GM19238 (cell line): ENCODE measurements around the gene BICD1.
"Not testable (repeated sequence)": the region's sequence is repeated elsewhere in the genome, so short reads cannot be mapped to it uniquely, and the experiment has no call there.

Experiments
- DNase-seq: peaks from one replicate; pipeline ENCODE4 v3.0.0; 2011; ENCODE audit warnings: low spot score; ENCODE audit not compliant: insufficient read length

BICD1 gene

DNA sequence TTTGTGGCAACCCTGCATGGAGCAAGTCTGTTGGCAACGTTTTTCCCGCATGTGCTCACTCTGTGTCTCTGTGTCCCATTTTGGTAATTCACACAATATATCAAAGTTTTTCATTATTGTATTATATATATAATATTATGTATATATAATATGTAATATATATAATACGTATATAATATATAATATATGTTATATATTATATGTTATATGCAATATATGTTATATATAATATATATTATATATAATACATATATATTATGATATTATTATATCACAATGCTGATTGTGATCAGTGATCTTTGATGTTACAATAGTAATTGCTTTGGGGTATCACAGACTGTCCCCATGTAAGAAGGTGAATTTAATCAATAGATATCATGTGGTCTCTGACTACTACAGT, 84.8 kb downstream of the BICD1 start:
- DNase-seq: no peak

DNA sequence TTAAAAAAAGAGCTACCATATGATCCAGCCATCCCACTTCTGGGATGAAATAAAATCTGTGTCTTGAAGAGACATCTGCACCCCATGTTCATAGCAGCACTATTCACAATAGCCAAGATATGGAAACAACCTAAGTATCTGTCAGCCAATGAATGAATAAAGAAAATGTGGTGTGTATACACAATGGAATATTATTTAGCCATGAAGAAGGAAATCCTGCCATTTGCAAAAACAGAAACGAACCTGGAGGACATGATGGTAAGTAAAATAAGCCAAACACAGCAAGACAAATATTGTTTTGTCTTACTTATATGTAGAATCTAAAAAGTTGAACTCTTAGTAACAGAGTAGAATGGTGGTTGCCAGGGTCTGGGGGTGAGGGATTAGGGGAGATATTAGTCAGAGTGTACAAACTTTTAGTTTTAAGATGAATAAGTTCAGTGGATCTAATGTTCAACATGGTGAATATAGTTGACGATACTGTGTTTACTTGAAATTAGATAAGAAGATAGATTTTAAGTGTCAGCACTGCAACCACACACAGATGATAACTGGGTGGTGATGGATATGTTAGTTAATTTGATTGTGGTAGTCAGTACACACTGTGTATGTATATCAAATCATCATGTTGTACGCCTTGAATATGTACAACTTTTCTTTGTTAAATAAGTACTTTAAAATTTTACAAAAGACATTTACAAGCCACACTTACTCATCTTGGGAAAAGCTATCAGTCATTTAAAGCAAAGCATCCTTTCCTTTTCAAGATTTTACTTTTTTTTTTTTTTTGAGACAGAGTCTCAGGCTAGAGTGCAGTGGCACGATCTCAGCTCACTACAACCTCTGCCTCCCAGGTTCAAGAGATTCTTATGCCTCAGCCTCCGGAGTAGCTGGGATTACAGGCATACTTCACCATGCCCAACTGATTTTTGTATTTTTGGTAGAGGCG, 89.9 kb downstream of the BICD1 start:
- no peak for DNase-seq

DNA sequence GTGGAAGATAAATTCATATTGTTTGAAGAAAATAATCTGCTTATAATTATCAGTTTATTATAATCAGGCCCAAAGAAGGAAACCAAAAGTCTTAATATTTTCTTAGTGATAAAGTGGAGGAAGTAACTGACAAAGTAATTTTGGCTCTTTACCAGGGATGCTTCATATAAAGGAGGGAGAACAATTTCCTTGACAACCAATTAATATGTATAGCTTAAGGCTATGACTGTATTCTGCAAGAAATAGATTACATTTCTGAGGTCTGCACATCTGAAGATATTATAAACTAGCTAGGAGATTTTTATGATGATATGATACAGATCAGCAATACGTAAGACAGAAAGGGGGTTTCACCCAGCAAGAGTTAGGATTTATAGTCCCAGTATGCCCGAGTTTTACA, 90.8 kb downstream of the BICD1 start:
- no peak for DNase-seq

DNA sequence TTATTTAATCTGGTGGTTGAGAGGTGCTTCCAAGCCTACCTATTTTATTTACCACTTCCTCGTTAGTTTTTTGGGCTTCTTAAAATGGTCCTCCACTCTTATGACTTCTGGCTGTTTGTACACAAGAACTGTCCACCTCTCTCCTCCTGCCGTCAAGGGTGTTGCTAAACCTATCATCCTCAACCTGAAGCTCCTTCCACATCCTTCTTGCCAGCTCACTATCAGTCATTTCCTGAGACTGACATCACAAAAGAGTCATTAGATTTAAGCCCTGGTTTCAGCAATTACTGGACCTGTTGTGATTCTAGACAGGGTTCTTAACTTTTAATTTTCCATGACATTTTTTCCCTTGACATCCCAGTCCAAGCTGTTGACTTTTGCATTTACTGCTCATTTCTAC, 91.9 kb downstream of the BICD1 start:
- DNase-seq: no peak

DNA sequence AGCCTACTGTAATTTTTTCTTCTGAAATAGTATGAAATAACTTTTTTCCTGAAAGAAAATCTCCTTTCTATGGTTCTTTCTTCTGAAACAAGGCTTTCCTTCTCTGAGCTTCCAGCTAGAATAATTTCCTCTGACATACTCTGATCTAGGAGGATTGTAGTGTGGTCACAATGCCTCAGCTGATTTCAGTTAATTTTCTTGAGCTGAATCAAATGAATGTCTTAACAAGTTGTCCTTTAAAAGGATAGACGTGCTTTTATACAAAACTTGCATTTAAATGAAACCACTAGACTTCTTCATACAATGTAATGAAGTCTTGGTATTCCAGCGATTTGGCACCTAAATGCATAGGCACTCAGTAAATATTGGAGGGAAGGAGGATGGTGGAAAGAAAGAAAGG, 94.4 kb downstream of the BICD1 start:
- DNase-seq: no peak

DNA sequence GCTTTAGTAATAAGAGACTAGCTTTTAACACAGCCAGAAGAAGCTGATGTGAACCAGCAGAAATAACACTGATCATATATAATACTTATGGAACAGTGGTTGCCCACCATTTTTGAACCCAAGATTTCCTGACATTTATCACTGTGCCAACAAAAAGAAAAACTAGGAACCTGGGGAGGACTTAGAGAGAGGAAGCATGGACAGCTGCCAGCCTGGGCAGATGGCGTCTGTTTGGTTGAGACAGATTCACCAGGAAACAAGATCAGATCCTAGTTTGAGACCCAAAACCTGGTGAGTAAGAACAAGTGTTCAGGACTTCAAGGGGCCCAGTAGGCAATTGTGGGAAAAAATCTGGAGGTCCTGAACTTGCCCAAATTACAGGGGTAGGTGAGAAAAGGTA, 95.3 kb downstream of the BICD1 start:
- no peak for DNase-seq

DNA sequence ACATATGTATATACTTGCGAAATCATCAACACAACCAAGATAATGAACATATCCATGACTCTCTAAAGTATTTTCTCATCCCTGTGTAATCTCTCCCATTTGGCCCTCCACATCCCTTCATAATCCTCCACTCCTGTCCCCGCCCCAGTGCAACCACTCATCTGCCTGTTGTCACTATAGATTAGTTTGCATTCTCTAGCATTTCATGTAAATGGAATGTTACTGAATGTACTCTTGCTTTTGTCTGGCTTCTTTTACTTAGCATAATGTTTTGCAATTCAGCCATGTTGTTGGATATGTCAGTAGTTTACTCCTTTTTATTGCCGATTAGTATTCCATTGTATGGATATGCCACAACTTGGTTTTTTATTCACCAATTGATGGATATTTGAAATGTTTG, 99.1 kb downstream of the BICD1 start:
- no peak for DNase-seq

DNA sequence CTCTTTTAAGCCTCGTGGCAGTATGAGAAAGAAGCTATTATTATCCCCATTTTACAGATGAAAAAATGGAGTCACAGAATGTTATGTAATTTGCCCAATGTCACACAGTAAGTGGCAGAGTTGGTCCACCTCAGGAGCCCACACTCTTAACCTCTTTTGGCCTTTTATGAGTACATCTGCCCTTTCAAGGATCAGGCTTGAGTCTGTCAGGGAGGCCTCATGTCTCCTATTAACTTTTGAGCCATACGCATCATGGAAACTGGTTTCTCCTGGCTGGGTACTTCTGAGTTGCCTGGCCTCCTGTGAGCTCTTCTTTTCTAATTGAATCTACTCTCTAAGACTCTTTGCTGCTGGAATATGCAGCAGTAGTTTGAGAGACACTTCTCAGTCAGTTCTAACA, 101.7 kb downstream of the BICD1 start:
- no peak for DNase-seq

DNA sequence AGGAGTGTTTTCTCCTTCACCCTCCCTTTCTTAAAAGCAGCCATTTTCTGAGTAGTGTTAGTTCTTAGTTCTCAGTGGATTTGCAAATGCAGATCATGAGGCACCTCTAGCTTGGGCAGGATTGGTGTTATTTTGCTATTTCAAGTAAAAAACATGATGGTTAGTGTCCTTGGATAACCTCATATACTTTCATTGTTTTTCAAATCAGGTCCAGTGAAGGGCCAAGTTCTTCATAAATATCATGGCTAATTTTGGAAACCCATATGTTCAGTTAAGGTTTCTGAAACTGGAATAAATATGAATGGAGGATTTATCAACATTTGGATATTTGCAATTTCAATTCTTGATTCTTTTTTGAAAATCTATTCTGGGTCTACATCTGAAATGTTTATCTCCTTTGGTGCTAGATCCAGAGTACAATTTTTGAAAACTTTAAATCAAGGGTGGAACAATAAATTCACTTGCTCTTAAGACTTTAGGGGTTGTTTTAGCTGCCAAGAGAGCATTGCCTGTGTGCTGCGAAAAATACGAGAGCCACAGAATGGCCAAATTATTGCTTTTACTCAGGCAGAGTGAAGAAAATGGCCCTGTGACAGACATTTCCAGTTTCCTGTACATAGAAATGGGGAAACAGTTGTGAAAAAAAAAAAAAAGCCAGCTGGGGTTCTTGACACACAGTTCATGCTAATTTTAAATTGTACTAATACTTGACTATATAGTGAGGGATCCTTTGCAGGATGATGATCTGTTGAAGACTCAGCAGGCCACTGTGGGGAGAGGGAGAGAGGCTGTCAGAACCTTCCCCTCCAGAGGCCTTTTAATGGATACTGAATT, 104.6 kb downstream of the BICD1 start:
- no peak for DNase-seq

DNA sequence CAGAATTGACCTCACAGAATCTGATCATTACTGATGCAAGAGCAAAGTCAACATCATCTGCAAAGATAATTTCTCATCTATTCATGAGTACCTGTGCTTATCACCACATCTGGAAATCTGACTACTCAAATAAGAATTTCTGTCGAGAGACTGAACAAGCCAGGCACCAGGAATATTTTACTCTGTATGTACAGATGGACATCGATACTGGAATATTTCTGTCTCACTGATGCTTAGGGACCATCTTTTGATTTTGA, 105.2 kb downstream of the BICD1 start:
- DNase-seq: no peak

DNA sequence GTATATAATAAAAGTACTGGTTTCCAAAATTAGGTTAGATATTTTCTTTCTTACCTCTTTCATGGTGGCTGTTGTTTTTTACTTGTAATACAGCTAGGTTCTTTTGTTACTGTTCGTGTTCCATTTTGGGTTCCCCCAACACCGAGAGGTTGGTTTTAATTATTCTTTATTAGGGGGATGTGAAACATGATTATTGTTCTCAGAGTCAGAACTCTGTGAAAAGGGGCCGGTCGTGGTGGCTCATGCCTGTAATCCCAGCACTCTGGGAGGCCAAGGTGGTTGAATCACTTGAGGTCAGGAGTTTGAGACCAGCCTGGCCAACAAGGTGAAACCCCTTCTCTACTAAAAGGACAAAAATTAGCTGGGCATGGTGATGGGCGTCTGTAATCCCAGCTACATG, 108.1 kb downstream of the BICD1 start:
- DNase-seq: no peak

DNA sequence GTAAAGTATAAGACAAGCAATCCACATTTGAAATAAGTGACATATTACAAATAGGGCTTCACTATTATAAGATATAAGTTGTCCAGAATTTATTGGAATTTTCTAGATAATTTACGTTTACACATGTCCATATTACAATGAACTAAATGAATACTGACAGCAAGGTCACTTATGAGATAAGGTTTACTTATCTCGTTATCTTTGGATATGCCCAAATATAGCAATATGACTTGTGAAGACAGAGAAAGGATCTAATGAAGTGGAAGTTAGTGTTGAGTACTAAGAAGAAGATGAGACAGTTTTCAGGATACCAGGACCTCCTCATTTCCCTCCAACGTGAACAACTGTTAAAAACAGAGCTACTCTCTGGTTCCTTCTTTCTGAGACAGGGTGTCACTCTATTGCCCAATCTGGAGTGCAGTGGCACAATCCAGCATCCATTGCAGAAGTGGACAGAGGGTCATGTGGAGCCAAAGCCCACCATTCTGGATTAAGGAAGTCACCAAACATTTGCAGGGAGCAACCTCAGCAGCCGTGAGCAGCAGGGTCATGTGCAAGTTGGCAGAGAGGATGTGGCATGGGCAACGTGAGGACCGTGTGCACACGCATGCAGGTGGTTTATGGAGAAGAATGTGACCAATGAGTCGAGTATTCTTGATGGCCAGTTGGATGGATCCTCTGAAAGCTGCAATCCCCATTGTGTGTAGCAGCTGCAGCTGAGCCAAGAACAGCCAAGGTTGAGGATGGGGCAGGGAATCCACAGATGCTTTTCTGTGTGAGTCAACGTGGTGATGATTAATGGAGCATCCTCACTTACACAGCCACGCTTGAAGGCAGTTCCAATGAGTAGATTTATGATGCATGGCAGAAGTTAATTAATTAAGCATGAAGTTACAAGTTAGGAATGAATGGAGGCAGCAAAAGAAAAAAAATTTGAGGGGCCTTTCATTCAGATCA, 111.0 kb downstream of the BICD1 start:
- no peak for DNase-seq

DNA sequence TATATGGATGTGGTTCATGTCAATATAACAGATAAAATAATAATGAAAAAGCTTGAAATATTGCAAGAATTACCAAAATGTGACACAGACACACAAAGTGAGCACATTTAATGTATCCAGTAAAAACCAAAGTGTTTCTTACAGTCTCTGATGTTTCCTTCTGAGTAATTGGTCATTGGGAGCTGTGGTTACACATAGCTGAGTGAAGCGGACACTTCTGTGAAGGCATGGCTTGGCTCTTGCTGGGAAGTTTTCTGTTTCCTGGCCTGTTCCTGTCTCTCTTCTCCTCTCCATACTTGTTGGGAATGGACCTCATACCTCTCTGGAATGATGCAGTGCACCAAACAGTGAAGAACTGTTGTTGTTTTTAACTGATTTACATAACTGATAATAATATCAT, 117.3 kb downstream of the BICD1 start:
- no peak for DNase-seq

DNA sequence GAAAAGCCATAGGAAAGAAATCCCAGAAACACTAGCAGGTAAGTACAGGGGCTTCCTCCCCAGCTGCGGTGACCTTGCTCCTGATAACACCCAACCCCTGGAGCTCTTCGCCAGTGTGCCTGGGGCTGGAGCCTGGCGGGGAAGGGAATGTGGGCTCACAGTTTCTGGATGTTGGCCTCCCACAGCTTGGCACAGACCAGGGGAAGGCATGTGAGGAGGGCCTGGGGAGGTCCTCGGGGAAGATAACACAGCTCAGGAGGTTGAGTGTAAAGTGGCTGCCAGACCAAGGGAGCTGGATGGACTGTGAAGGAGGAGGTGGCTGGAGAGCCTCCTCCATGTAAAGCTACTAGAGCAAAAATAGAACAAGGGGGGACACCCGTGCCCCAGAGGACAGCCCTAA, 120.1 kb downstream of the BICD1 start:
- no peak for DNase-seq

DNA sequence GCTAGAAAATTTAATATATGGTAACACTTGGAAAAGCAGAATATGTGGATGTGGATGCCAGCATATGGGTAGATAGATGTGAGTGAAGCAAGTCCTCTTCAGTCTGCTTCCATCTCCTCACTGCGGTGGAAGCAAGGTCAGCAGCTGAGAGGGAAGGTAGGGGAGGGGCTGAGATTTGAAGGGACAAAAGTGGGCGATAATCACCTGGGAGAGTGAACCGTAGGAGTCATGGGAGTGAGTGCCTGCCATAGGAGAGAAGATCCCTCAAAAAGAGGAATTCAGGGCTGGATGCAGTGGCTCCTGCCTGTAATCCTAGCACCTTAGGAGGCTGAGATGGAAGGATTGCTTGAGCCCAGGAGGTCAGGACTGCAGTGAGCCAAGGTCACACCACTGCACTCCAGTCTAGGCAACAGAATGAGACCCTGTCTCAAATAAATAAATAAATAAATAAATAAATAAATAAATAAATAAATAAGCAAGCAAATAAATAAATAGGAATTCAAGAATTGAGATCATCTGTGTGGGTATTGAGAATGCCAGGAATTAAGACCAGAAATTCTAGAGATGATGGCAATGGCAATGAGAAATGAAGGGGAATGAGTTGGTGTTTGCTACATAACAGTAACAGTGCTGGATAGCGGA, 123.4 kb downstream of the BICD1 start:
- DNase-seq: no peak

DNA sequence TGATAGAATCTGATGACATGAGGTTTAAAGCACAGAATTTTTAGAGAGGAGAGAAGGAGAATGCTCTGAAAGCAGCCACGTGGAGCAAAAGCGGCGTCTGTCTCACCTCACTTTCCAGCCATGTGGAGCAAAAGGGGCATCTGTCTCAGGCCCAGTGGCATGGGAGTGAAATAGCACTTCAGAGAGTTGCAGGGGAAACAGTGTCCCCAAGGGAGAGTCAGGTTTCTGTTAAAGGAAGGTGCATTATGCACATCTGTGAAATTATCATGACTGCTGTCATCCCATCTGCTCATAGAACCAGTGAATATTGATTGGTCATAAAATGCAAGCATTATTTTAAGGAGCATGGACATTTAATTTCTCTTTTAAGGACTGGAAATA, 124.0 kb downstream of the BICD1 start:
- DNase-seq: peak; percentile 8

DNA sequence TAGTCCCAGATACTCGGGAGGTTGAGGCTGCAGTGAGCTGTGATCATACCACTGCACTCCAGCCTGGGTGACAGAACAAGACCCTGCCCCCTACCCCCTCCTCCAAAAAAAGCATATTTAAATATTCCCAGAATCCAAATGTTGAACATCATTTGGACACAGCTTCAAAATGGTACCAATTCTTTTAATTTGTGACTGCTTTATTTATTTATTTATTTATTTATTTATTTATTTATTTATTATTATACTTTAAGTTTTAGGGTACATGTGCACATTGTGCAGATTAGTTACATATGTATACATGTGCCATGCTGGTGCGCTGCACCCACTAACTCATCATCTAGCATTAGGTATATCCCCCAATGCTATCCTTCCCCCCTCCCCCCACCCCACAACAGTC, 124.7 kb downstream of the BICD1 start:
- not testable (repeated sequence) for DNase-seq

DNA sequence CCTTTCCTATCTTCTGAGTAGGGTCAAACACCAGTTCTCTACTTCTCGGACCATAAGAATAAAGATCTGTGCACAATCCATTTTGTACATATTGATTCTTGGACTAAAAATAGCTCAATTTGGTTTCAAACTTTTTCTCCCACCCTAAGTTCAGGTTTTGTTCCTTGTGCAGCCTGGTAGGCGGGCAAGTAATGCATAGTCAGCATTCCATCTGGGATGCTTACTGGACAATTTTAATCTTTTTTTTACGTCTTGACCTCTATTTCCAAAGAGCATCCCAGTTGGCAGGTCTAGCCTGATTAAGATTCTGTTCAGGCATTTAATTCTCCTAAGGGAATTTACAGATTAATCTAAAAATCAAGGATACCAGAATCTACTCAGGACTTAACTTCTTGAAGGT, 126.9 kb downstream of the BICD1 start:
- DNase-seq: no peak

DNA sequence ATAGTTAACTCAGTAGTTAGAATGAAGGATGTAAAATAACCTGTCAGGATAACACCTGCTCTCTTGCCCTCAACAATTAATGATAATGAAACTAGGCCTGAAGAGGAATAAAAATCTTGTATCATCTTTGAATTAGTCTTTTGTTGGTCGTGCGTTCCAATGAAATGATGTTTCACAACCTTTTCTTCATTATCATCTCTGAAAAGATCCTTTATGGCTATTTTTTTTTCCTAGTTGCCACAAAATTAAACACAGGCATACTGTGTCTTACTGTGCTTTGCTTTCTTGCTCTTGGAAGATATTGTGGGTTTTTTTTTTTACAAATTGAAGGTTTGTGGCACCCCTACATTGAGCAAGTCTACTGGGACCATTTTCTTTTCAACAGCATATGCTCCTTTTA, 128.6 kb downstream of the BICD1 start:
- DNase-seq: no peak

DNA sequence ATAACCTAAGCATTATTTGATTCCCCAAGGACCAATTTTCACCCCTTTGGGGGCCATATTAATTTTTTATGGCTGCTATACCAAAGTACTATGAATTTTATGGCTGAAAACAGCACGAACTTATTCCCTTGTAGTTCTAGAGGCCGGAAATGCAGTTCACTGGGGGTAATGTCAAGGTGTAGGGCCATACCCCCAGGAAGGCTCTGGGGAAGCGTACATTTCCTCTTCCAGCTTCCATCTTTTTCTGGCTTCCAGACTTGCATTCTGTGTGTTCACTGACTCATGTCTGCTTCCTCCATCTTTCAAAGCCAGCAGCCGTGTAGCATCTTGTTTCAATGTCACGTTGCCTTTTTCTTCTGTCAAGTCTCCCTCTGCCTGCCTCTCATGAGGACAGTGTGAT, 133.5 kb downstream of the BICD1 start:
- DNase-seq: no peak

DNA sequence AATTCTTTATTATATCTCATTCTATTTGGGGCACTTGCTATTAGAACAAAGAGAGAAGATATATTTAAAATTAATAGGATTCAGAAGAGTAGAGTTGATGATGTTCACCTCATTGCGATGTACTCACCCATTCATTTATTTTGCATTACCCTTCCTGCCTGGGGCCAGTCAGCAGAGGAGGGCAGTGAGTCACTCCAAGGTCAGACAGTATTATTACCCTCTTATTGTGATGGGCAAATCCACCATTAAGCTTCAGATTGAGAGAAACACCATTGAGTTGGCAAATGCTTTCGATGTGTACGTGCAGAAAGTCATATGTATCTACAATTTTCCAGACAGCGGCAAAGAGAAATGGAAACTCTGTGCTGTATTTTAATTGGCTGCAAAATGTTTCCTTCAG, 134.2 kb downstream of the BICD1 start:
- no peak for DNase-seq
